Activated CD8-positive, alpha-beta T cell treated with anti-CD3 and anti-CD28 coated beads for 36 hours (primary cell): Measurements from ENCODE around the gene STK32A. TPM values are rescaled to one million over a fixed set of nuclear protein-coding genes. Genes with fewer than 3 reads are reported as not detected.

Source experiments
- ATAC-seq: fragments of 200-7000 bp; cut with Tn5 transposase; one replicate; pipeline ENCODE4 v1.10.0; 2021; ENCODE audit warnings: mild to moderate bottlenecking, moderate library complexity
- CTCF ChIA-PET: fragments of 350-600 bp; sonication (Branson Sonifier 250); formaldehyde crosslinking; loops from one replicate; lab custom pipeline; 2021; ENCODE audit warnings: antibody characterized with exemption; lab: Charles Lee
- POLR2A ChIA-PET: fragments of 350-600 bp; sonication (Branson Sonifier 250); formaldehyde crosslinking; loops from one replicate; lab custom pipeline; 2021; ENCODE audit warnings: antibody characterized with exemption; lab: Charles Lee
- DNase-seq: peaks from one replicate; pipeline ENCODE4 v3.0.0-alpha.2; 2020
- H3K27ac Mint-ChIP-seq: one replicate; pipeline ENCODE4 v1.8.0; 2021; ENCODE audit warnings: mild to moderate bottlenecking, mixed read lengths
- H3K27me3 Mint-ChIP-seq: one replicate; pipeline ENCODE4 v1.8.0; 2021; ENCODE audit warnings: mixed read lengths
- H3K36me3 Mint-ChIP-seq: one replicate; pipeline ENCODE4 v1.8.0; 2021; ENCODE audit warnings: low read depth, mixed read lengths
- H3K4me1 Mint-ChIP-seq: one replicate; pipeline ENCODE4 v1.8.0; 2021; ENCODE audit warnings: low read depth, mixed read lengths
- H3K4me3 Mint-ChIP-seq: one replicate; pipeline ENCODE4 v1.8.0; 2021; ENCODE audit warnings: mild to moderate bottlenecking, moderate library complexity, mixed read lengths
- H3K9me3 Mint-ChIP-seq: one replicate; pipeline ENCODE4 v1.8.0; 2021; ENCODE audit warnings: mixed read lengths
- CTCF ChIP-seq: fragments of 200-600 bp; IDR thresholded peaks from one replicate; pipeline ENCODE4 v1.8.0; 2022; ENCODE audit warnings: antibody characterized with exemption, mild to moderate bottlenecking
- intact Hi-C: fragments of 100-400 bp; cut with micrococcal nuclease; formaldehyde crosslinking; loops from one replicate; pipeline ENCODE4 v1.10.0; 2022
- total RNA-seq, 2 experiments: library from RNA; stranded (reverse); gene quantifications; one replicate each; pipeline ENCODE4 v1.2.3, GENCODE V29; 2021

The STK32A gene
- total RNA-seq, 2 experiments from 2014 or later = not detected

GRCh38 chr5:147208134-147208533 is 26.7 kb upstream of the STK32A start:
- no peaks in the 10 kb centered on the region for H3K4me1 Mint-ChIP-seq
- peaks cover 7% of the 10 kb centered on the region for H3K27me3 Mint-ChIP-seq
- POLR2A ChIA-PET = no interaction called here
- H3K9me3 Mint-ChIP-seq = peaks cover 4% of the 10 kb centered on the region
- H3K36me3 Mint-ChIP-seq = no peaks in the 10 kb centered on the region
- CTCF ChIA-PET = no interaction called here
- DNase-seq (no peak), ATAC-seq (no peak)
- H3K27ac Mint-ChIP-seq = no peak overlapping the region
- intact Hi-C loops = no loop called here
- no peak for TF ChIP-seq CTCF
- H3K4me3 Mint-ChIP-seq = no peak overlapping the region

DNA sequence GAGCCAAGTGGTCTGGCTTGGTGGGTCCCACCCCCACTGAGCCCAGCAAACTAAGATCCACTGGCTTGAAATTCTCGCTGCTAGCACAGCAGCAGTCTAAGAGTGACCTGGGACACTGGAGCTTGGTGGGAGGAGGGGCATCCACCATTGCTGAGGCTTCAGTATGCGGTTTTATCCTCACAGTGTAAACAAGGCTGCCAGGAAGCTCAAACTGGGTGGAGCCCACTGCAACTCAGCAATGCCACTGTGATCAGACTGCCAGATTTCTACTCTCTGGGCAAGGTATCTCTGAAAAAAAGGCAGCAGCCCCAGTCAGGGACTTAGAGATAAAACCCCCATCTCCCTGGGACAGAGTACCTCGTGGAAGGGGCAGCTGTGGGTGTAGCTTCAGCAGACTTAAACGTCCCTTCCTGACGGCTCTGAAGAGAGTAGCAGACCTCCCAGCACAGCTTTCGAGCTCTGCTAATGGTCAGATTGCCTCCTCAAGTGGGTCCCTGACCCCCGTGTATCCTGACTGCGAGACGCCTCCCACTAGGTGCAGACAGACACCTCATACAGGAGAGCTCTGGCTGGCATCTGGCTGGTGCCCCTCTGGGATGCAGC is 18.2 kb upstream of the STK32A start:
- POLR2A ChIA-PET = no interaction called here
- DNase-seq = no peak
- intact Hi-C loops = no loop called here
- Mint-ChIP-seq H3K36me3 (no peaks in the 10 kb centered on the region), H3K27ac (no peak overlapping the region), H3K9me3 (no peaks in the 10 kb centered on the region), H3K4me1 (no peaks in the 10 kb centered on the region), H3K4me3 (no peak overlapping the region), H3K27me3 (no peaks in the 10 kb centered on the region)
- no peak for TF ChIP-seq CTCF
- ATAC-seq = no peak
- CTCF ChIA-PET = no interaction called here

- Mint-ChIP-seq H3K36me3 (no peaks in the 10 kb centered on the region), H3K4me3 (no peak overlapping the region), H3K27ac (no peak overlapping the region), H3K27me3 (peaks cover 2% of the 10 kb centered on the region), H3K9me3 (peaks cover 2% of the 10 kb centered on the region), H3K4me1 (peaks cover 2% of the 10 kb centered on the region)
- CTCF ChIA-PET = interaction anchor here (1.0 kb wide), 1 partner anchor 34 kb away, joined by 3 read pairs; no protein-coding TSS in a partner anchor
- intact Hi-C loops = no loop called here
- POLR2A ChIA-PET = no interaction called here
- DNase-seq = no peak
- TF ChIP-seq CTCF = no peak
- no peak for ATAC-seq
These were observed 11.5 kb upstream of the STK32A start for GRCh38 chr5:147223343-147223742.

DNA sequence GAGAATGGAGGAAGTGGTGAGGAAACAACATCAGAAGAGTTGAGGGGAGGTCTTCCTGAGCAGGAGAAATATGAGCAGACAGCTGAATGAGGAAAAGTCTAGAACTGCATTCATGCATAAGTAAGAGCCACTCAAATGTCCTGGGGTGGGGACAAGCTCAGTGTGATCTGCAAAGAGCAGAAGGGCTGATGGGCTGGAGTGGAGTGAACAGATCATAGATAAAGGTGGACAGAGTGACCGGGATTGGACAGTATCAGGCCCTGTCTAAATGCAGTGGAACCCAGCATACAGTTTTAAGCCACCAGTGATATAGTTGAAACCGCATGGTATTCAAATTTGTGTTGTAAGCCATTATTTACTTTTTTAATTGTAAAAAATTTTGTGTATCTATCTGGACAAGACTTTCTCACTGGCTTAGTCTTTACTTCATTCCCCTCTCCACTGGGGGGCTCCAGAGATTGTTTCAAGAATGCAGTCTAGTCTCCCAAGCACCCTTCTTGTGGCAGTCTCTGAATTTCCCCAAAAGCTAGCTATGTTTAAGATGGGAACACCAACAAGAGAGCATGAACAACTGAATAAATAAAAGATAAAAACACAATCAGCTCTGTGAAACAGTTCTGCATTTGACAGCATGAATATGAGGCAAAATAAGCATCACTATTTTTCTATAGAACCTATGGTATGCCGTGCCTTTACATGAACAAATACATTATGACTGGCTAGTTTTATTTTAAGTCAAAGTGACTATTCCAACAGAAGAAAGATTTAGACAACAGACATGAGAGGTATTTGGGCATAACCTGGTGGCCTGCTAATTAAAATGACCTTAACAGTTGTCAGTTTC is 10.7 kb upstream of the STK32A start:
- ChIA-PET CTCF (interaction anchor here (1.0 kb wide), 1 partner anchor 35 kb away, joined by 3 read pairs; no protein-coding TSS in a partner anchor), POLR2A (no interaction called here)
- intact Hi-C loops = no loop called here
- Mint-ChIP-seq H3K27ac (no peak overlapping the region), H3K36me3 (no peaks in the 10 kb centered on the region), H3K9me3 (peaks cover 2% of the 10 kb centered on the region), H3K4me1 (peaks cover 2% of the 10 kb centered on the region), H3K4me3 (no peak overlapping the region), H3K27me3 (peaks cover 2% of the 10 kb centered on the region)
- DNase-seq = peak; percentile 9
- no peak for ATAC-seq
- TF ChIP-seq CTCF = no peak

GRCh38 chr5:147225938-147226337 is 8.9 kb upstream of the STK32A start:
- POLR2A ChIA-PET = no interaction called here
- intact Hi-C loops = no loop called here

More at GRCh38 chr5:147225938-147226337, 8.9 kb upstream of the STK32A start:
- peaks cover 2% of the 10 kb centered on the region for H3K9me3 Mint-ChIP-seq
- no peak for ATAC-seq
- CTCF ChIA-PET = no interaction called here
- no peaks in the 10 kb centered on the region for H3K36me3 Mint-ChIP-seq
- H3K4me3 Mint-ChIP-seq = no peak overlapping the region
- DNase-seq = no peak
- H3K27ac Mint-ChIP-seq = no peak overlapping the region
- H3K27me3 Mint-ChIP-seq = peaks cover 7% of the 10 kb centered on the region
- no peak for TF ChIP-seq CTCF
- peaks cover 2% of the 10 kb centered on the region for H3K4me1 Mint-ChIP-seq
